Right renal pelvis (tissue), 4 donors: Measurements from ENCODE around the gene ABCA1. TPM values are rescaled to one million over a fixed set of nuclear protein-coding genes. Genes with fewer than 3 reads are reported as not detected.
"Not testable (repeated sequence)": the region's sequence is repeated elsewhere in the genome, so short reads cannot be mapped to it uniquely, and the experiment has no call there.

Source experiments
- DNase-seq, 4 donors: peaks; one replicate each; pipeline ENCODE4 v3.0.0-alpha.2; 2013; ENCODE audit warnings: low read depth in 4 of 4, low spot score in 3 of 4, missing footprints in 1 of 4
- polyA plus RNA-seq, 4 donors: library from polyadenylated mRNA; unstranded; fragments of 120-200 nt; gene quantifications; one replicate each; pipeline ENCODE4 v1.2.1, GENCODE V29; 2013; ENCODE audit not compliant: insufficient read length in 4 of 4

The ABCA1 gene
- polyA plus RNA-seq, 4 donors: 6.8 to 11.3 (median 9.7) TPM

GRCh38 chr9:104948277-104948676 lies 20.3 kb upstream of the ABCA1 start:
- DNase-seq: no peak

DNA sequence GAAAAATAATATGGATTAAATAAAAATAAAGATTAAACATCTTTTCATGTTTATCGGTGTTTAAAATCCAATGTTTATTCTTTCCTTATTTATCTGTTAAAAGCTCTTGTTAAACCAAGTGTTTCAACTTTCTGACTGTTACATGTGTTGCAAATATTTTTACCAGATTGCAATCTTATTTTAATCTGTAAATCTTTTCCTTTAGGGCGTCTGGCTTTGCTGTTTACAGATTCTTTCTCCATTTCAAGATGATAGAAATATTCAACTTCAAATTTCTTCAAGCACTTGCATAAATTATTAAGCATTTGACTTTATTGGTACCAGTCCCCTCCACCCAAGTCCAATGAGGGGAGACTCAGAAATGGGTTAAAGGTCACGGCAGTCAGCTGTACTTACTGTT lies 16.9 kb upstream of the ABCA1 start:
- DNase-seq: no peak

DNA sequence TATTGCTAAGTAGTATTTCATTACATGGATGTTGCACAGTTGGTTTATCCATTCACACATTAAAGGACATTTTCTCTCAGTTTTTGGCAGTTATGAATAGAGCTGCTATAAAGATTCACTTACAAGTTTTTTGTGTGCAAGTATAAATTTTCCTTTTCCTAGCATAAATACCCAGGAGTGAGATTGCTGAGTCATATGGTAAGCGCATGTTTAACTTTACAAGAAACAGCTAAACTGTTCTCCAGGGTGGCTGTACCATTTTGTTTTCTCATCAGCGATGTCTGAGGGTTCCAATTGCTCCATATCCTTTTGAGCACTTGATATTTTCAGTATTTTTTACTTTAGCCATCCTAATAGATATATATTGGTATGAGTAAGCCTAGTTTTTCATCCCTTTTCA lies 16.4 kb upstream of the ABCA1 start:
- no peak for DNase-seq

- no peak for DNase-seq
Observed at GRCh38 chr9:104941597-104941996, 13.6 kb upstream of the ABCA1 start.

GRCh38 chr9:104936291-104936690 lies 8.3 kb upstream of the ABCA1 start:
- no peak for DNase-seq

- not testable (repeated sequence) for DNase-seq
Observed at GRCh38 chr9:104935501-104935810, 7.5 kb upstream of the ABCA1 start.

DNA sequence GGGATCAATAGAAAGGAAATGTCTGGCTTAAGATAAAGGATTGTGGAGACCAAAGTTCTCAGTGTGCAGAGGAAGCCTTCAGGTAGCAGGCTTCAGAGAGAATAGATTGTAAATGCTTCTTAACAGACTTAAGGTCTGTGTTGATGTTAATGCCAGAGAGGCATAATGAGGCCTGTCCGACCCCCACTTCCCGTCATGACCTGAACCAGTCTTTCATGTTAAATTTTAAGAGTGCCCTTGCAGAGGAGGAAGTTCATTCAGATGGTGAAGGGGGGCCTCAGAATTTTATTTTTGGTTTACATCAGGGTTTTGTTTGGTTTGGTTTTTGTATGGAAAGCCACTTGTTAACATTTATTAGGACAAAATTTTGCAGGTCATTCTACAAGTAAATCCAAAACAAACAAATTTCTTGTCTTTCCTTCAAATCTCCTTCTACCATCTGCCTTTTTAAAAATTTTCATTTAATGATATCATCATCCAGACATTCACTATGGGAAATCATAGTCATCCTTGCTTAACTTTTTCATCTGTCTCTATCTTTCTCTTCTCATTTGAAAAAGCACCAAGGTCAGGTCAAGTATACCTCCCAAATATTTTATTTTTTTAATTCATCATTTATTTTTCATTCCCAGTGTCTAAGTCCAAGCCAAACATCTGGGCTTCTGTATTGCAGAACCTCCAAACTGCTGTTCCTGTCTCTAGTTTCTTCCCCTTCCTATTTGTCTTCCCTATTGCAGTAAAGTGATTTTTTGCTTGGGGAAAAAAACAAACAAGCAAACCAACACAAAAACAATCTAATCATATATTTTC lies 6.9 kb upstream of the ABCA1 start:
- DNase-seq: no peak

DNA sequence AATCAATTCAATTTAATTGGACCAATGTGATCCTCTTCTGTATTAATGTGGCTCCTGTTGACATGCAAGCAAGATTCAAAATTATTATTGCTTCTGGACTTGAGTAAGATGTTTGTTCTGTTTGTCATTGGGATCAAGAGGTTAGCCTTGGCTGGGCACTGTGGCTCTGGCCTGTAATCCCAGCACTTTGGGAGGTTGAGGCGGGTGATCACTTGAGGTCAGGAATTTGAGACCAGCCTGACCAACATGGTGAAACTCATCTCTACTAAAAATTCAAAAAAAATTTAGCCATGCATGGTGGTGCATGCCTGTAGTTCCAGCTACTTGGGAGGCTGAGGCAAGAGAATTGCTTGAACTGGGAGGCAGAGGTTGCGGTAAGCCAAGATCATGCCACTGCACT lies 5.1 kb upstream of the ABCA1 start:
- not testable (repeated sequence) for DNase-seq

DNA sequence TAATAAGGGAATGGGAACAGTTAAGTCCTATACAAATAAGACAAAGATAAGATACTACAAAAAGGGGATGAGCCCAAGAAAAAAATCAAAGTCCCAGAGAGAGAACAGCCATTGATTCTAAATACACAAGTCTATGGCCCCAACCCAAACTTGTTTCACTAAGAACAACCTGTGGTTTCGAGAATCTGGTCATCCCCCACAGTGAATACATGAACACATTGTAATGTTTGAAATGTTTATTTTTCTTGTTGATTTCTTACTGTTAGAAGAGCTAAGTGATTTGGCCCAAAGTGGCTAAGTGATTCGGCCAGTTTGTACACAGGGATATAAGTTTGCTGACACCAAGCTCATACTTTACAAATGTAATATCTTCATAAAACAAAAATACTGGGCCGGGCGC lies 3.3 kb upstream of the ABCA1 start:
- no peak for DNase-seq

- DNase-seq: peak; percentile 22 to 50 (median 24)
Observed at GRCh38 chr9:104927216-104927911, 591 bp downstream of the ABCA1 start.

DNA sequence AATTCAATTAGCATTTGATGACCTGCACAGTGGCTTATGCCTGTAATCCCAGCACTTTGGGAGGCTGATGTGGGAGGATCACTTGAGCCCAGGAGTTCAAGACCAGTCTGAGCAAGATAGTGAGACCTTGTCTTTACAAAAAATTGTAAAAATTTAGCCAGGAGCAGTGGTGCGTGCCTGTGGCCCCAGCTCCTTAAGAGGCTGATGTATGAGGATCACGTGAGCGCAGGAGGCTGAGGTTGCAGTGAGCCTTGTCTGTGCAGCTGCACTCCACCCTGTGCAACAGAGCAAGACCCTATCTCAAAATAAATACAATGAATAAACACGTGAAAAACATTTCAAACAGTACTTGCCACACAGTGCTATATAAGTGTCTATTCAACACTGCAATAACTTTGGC lies 4.2 kb downstream of the ABCA1 start:
- no peak for DNase-seq

DNA sequence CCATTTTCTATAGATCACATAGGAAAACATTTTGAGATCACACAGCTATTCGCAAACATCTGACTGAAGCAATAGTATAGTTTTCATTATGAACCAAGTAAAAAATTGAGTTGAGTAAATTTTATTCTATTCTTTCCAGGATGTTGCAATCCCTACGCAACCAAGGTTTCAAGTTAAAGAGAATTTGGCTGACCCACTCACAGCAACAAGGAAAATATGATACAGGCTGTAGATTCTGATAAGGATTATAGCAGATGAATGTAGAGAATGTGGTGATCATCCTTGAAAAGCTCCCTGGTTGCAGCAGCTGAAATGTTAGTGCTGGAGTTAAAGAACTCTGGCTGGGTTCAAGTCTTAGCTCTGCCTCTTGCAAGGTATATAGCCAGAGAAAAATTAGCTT lies 4.7 kb downstream of the ABCA1 start:
- no peak for DNase-seq

GRCh38 chr9:104922748-104923147 lies 5.2 kb downstream of the ABCA1 start:
- DNase-seq: not testable (repeated sequence)

- DNase-seq: no peak
Observed at GRCh38 chr9:104921067-104921741, 6.8 kb downstream of the ABCA1 start.

DNA sequence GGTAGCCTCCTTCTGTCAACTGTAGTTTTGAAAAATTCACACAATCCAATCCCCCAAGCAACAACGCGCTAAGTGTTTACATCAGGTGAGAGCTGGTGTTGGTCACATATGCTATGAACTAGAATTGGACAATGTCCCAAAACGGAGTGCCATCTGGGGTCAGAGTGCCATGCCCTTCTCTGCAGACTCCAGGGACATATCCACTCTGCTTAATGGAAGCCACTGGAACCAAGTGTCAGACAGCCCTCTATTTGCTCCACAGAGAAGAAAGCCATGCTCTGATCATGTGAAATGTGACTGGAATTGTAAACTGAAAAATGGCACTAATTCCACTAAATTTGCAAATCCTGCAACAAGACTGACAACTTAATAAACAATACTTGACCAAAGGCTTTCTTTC lies 12.2 kb downstream of the ABCA1 start:
- DNase-seq: no peak

DNA sequence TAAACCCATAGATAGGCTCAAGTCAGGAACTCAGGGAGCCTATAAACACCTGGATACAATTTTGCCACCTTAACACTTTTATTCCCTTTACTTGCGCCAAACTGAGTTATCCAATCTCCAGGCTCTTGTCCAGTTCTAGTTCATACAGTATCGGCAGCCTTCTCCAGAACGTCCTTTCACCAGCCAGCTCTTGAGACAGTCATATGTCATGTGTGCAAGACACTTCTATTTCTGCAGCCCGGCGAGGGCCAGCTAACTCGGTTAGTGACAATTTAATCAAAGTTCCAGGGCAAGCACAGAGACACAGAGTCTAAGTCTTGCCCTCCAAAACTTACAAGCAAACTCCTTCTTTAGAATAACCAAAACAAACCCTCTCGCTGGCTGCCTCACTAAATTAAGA lies 12.9 kb downstream of the ABCA1 start:
- no peak for DNase-seq

DNA sequence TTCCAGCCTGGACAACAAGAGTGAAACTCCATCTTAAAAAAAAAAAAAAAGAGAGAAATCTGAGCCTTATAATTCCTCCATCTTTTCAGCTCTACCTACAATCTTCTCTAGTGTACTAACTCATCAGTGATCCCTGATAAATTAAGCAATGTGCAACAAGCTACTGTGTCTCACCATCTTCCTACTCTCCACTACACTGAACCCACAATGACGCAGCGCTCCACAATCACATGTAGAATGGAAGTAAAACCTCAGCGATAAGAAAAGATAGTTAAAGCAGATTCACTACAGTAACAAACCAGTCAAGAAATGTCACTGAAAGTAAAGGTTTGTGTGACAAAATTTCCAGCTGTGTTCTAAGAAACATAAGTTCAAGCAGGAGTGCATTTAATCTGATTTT lies 13.5 kb downstream of the ABCA1 start:
- DNase-seq: no peak

DNA sequence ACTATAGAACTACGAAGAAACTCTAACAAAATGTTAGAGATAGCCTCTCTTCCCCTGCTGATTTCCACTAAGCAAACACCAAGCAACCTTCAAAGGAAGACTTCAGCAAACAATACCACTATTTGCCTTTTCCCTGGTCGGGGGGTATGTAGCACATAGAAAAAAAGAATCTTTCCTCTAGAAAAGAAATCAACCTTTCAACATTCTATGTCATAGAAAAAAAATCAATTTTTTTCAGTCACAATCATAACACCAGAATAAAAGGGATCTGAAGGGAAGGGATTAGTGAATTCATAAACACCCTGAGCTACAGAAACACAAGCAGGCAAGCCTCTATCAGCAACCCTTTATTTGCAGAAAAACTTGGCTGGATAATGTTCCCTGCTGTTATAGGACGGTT lies 15.3 kb downstream of the ABCA1 start:
- no peak for DNase-seq

DNA sequence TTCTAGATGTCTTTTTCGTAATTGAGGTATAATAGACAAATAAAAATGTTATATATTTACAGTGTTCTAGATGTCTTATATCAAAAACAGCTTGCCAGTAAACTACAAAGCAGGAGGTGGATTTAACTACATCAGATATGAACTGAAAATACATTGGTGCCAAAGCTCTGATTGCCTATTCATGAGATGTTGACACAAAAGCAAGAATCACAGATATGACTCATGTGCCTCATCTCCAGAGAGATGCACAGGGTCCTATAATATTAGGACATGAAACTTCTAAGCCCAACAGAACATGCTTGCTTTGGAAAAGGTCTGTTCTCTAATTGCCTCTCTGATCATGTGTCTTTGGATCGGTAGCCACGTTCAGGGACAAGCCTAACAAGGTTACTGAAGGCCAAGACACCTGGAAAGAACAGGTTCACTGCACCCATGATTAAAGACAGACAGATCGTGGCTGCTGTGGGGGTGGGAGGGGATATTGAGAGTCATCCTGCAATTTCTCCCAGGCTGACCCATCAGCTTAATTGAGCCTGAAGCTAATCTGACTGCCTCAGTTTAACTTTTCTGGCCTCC lies 16.8 kb downstream of the ABCA1 start:
- no peak for DNase-seq

DNA sequence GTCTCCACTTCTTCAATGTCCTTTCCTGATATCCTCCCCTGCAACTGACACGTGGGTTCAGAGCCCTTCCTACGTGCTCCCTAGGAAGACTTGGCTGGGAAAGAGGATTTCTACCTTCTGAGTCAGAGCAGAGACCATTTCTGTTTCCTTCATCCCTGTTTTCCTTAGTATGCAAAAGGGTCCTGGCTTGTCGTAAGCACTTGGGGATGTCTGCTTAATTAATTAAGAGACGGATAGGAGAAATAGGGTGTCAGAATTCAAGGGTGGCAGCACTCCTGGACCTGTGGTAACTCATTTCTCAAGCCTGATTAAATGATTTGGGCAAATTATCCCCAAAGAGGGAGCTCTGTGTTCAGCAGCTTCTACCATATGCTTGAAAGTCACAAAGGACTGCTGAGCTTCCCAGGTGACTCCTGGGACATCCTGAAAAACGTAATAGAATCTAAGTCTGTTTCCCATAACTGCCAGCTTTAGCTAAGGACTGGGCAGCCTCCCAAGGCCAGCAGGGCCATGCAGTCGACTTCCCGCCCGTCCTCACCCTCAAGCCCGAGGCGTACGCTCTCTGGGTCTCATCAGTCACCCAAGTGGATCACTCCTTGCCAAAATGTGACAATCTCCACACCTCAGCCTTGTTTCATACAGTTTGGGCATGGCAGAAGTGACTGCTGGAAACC lies 20.5 kb downstream of the ABCA1 start:
- no peak for DNase-seq
